Lower lobe of right lung (tissue), 2 donors: ENCODE results near the gene UBAP1L. TPM values are rescaled to one million over a fixed set of nuclear protein-coding genes. Genes with fewer than 3 reads are reported as not detected.
"Not testable (repeated sequence)": the region's sequence is repeated elsewhere in the genome, so short reads cannot be mapped to it uniquely, and the experiment has no call there.

ENCODE experiments used
- ATAC-seq, 2 donors: fragments of 200-7000 bp; cut with Tn5 transposase; one replicate each; pipeline ENCODE4 v1.9.1; 2020 to 2022; ENCODE audit warnings: mild to moderate bottlenecking in 2 of 2, moderate library complexity in 2 of 2
- DNase-seq: peaks from one replicate; pipeline ENCODE4 v3.0.0-alpha.2; 2020
- H3K27ac ChIP-seq: fragments of 200-600 bp; one replicate; pipeline ENCODE4 v1.8.0; 2022
- H3K27me3 ChIP-seq: fragments of 200-600 bp; one replicate; pipeline ENCODE4 v1.8.0; 2022; ENCODE audit warnings: low read depth
- H3K36me3 ChIP-seq: fragments of 200-600 bp; one replicate; pipeline ENCODE4 v1.8.0; 2022; ENCODE audit warnings: mild to moderate bottlenecking
- H3K4me1 ChIP-seq: fragments of 200-600 bp; one replicate; pipeline ENCODE4 v1.8.0; 2022
- H3K4me3 ChIP-seq: fragments of 200-600 bp; one replicate; pipeline ENCODE4 v1.8.0; 2022; ENCODE audit warnings: mild to moderate bottlenecking
- H3K9me3 ChIP-seq: fragments of 200-600 bp; one replicate; pipeline ENCODE4 v1.8.0; 2022
- intact Hi-C: fragments of 100-400 bp; cut with DNase I; formaldehyde crosslinking; loops from one replicate; pipeline ENCODE4 v1.11.0; 2022
- total RNA-seq: library from RNA; stranded (reverse); fragmentation: NEBNext Ultra II Directional; extraction: Animal tissue kit (Norgen Biotek cat#: 25700); gene quantifications from one replicate; pipeline ENCODE4 v1.2.1, GENCODE V29; 2021
- TF ChIP-seq, protein P1 (sequence below): fragments of 200-600 bp; IDR thresholded peaks from one replicate; pipeline ENCODE4 v1.8.0; 2022; ENCODE audit warnings: antibody characterized with exemption, mild to moderate bottlenecking
- donor health status: DM: no; HTN: yes; CAD: no; lungs with severe emphysema.

Gene UBAP1L
- total RNA-seq, 1 donor from 2014 or later, result 4.1 TPM

DNA sequence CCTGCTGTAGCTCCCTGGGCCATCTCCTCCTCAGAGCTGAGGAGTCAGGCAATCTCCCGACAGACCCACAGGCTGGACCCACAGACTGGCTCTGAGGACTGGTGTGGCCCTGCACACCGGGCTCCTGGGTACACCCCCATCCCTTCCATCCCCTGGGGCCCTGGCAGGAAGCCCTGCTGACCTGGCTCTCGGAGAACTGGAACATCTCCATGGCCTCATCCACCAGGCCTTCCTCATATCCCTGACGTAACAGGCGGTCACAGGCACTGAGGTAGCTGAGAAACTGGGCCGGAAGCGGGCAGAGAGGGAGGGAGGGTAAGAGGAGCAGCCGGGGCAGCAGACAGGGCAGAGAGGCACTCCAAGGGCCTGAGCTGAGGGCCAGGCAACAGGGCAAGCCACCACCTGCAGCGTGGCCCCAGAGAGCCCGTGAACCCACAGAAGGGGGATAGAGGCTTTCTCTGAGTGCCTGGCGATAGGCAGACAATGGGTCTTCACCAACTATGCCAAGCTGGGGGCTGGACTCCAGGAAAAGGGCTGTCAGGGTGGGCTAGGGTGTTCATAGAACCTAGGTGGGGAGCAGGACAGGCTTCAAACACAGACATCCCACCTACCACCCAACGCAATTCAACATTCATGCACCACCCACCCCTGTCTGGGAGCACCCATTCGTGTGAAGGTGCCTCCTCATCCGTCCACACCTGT, 20.6 kb downstream of the UBAP1L start:
- peak in 1 of 2 donors; percentile 68 for ATAC-seq
- H3K36me3 ChIP-seq, result peaks cover 27% of the 10 kb centered on the region
- H3K9me3 ChIP-seq, result no peaks in the 10 kb centered on the region
- H3K4me3 ChIP-seq, result no peak overlapping the region
- H3K4me1 ChIP-seq, result no peaks in the 10 kb centered on the region
- TF ChIP-seq, protein P1, sequence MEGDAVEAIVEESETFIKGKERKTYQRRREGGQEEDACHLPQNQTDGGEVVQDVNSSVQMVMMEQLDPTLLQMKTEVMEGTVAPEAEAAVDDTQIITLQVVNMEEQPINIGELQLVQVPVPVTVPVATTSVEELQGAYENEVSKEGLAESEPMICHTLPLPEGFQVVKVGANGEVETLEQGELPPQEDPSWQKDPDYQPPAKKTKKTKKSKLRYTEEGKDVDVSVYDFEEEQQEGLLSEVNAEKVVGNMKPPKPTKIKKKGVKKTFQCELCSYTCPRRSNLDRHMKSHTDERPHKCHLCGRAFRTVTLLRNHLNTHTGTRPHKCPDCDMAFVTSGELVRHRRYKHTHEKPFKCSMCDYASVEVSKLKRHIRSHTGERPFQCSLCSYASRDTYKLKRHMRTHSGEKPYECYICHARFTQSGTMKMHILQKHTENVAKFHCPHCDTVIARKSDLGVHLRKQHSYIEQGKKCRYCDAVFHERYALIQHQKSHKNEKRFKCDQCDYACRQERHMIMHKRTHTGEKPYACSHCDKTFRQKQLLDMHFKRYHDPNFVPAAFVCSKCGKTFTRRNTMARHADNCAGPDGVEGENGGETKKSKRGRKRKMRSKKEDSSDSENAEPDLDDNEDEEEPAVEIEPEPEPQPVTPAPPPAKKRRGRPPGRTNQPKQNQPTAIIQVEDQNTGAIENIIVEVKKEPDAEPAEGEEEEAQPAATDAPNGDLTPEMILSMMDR, result no peak
- intact Hi-C loops, result no loop called here
- no peaks in the 10 kb centered on the region for H3K27me3 ChIP-seq
- DNase-seq, result no peak
- H3K27ac ChIP-seq, result no peak overlapping the region

DNA sequence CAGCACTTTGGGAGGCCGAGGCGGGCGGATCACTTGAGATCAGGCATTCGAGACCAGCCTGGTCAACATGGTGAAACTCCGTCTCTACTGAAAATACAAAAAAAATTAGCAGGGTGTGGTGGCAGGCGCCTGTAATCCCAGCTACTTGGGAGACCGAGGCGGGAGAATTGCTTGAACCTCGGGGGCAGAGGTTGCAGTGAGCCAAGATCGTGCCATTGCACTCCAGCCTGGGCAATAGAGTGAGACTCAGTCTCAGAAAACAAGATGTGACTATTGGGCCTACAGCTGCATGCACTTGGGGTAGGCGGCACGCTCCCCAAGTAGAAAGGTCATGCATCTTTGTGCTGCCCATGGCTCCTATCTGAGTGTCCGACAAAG, 21.2 kb downstream of the UBAP1L start:
- H3K4me1 ChIP-seq, ATAC-seq, H3K9me3 ChIP-seq, DNase-seq, H3K4me3 ChIP-seq, H3K27ac ChIP-seq, intact Hi-C loops, H3K27me3 ChIP-seq: not testable (repeated sequence)
- peaks cover 20% of the 10 kb centered on the region for H3K36me3 ChIP-seq

DNA sequence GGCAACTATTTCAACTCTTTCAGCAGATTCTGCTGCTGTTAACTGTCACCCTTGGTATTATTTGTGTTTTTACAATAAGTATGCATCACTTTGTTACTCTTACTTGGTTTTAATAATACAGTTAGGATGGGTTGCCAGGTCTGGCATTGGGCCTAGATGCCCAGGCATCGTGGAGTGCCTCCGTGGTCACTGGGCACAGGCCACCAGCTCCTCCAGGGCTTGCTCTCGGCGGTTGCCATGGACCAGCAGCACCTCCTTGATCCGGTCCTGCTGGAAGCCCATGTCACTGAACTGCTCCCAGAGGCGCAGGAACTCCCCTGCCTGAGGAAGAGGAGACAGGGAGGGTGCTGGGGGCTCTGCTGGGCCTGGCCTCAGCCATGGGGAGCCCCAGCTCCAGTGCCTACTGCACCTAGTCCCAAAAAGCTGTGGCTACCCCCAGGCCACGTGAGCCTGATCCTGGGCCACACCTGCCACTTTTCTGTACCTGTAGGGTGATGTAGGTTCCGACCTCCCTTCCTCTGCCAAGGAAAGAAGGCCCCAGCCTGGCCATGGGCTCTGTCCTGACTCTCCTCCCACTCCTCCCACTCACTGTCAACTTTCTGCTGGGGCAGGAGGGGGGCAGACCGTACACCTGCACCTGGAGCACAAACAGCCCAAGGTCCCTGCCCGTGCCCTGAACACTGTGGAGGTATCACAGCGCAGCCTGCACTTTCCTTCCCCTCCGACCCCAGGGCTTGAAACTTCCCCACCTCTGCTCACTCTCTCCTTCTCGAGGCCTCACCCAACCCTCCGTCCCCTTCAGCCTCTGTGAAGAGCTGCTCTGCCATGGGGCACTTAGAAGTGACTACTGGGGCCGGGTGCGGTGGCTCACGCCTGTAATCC, 21.8 kb downstream of the UBAP1L start:
- H3K36me3 ChIP-seq, result peaks cover 14% of the 10 kb centered on the region
- no peaks in the 10 kb centered on the region for H3K27me3 ChIP-seq
- no peak for ATAC-seq
- H3K27ac ChIP-seq, result no peak overlapping the region
- no peaks in the 10 kb centered on the region for H3K9me3 ChIP-seq
- no peak for DNase-seq
- peaks cover 10% of the 10 kb centered on the region for H3K4me1 ChIP-seq
- intact Hi-C loops, result no loop called here
- no peak overlapping the region for H3K4me3 ChIP-seq
- TF ChIP-seq, protein P1, result no peak

DNA sequence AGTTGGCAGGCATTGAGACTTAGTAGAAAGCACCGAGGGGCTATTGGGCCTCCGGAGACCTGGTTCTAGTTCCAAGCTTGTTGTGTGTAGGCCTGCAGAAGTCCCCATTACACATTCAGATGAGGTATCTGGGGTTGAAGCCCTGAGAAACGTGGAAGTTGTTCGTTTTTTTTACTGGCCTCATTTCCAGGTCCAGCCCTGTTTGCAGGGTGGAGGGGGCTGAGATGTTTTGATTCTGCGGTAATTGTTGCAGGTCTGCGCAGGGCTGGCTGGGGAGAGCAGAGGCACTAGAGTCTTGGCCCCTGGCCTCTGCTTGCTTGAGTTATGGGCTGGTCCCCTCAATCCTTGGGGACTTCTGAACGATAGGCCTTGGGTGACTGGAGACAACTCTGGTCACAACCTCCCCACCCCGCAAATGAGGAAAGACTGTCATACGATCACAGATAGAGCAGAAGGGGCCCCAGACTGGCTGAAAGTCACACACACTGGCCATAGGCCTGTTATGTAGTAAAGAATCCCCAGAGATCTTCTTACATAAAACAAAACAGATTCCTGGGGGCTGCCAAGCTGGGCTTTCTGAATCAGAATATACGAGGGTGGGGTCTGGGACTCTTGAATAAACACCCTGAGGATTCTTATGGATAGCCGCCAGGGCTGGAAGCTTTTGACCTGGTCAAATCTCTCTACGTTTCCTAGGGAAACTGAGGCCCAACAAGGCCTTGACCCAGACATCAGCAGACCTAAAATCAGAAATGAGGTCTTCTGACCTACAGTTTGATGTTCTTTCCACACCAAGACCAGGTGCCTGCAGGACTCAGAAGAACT, 22.8 kb downstream of the UBAP1L start:
- TF ChIP-seq, protein P1, result no peak
- H3K4me1 ChIP-seq, result peaks cover 20% of the 10 kb centered on the region
- H3K27ac ChIP-seq, result no peak overlapping the region
- H3K27me3 ChIP-seq, result no peaks in the 10 kb centered on the region
- no peak for DNase-seq
- no peak for ATAC-seq
- H3K4me3 ChIP-seq, result no peak overlapping the region
- intact Hi-C loops, result no loop called here
- peaks cover 4% of the 10 kb centered on the region for H3K36me3 ChIP-seq
- H3K9me3 ChIP-seq, result no peaks in the 10 kb centered on the region

DNA sequence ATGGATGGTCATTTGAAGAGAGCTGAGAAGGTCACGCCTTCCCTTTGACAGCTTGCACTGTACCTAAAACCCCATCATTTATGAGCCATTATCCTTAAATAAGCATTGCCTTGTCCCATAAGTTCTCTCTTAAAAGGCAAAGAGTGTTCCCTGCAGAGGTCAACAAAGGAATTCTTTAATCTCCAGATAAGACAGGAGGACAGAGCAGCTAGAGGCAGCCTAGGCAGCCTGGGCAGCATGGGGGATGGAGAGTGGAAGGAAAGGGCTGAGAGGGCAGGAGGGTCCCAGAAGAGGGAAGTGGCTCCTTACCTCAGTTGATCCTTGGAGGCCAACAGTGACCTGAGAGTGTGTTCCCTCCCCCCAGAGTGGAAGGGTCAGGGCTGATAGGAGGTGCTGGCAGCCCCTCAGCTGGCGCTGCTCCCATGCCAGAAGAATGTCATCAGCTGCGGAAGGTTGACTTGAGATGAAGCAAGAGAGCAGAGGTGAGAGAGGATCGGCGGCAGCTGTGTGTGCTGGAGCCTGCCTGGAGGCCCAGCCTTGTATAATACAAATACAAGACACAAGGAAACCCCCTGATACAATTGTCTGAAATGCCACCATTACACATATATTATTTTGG, 25.7 kb downstream of the UBAP1L start:
- intact Hi-C loops, result no loop called here
- Histone ChIP-seq H3K9me3 (no peaks in the 10 kb centered on the region), H3K4me1 (peaks cover 47% of the 10 kb centered on the region), H3K36me3 (peaks cover 4% of the 10 kb centered on the region), H3K4me3 (no peak overlapping the region), H3K27me3 (no peaks in the 10 kb centered on the region), H3K27ac (peak overlapping the region; percentile 81)
- TF ChIP-seq, protein P1, result no peak
- peak; percentile 24 to 26 for ATAC-seq
- DNase-seq, result peak; percentile 70
